Liver (tissue), 9 donors: Measurements from ENCODE around the gene TTC28. TPM values are rescaled to one million over a fixed set of nuclear protein-coding genes. Genes with fewer than 3 reads are reported as not detected.

Experiments used
- DNase-seq: peaks from one replicate; pipeline ENCODE4 v3.0.0-alpha.2; 2017; ENCODE audit warnings: low spot score
- H3K27ac ChIP-seq, 2 donors: one replicate each; pipeline ENCODE4 v1.7.0; 2013; ENCODE audit warnings: inconsistent platforms in 2 of 2, low read length in 2 of 2, control low read depth in 1 of 2, low read depth in 1 of 2, mild to moderate bottlenecking in 1 of 2
- H3K27me3 ChIP-seq, 4 donors: one replicate each; pipeline versions ENCODE4 v1.6.1 to v1.7.0; 2013; ENCODE audit warnings: low read length in 3 of 4, inconsistent platforms in 1 of 4, mild to moderate bottlenecking in 1 of 4, moderate library complexity in 1 of 4; ENCODE audit not compliant: control insufficient read depth in 4 of 4, insufficient read depth in 4 of 4
- H3K36me3 ChIP-seq, 4 donors: one replicate each; pipeline versions ENCODE4 v1.6.1 to v1.7.0; 2013; ENCODE audit warnings: low read length in 3 of 4, mild to moderate bottlenecking in 3 of 4, low read depth in 1 of 4, moderate library complexity in 1 of 4; ENCODE audit not compliant: control insufficient read depth in 4 of 4, insufficient read depth in 3 of 4
- H3K4me1 ChIP-seq, 4 donors: one replicate each; pipeline versions ENCODE4 v1.6.1 to v1.7.0; 2013; ENCODE audit warnings: low read length in 3 of 4, mild to moderate bottlenecking in 3 of 4, moderate library complexity in 1 of 4; ENCODE audit not compliant: control insufficient read depth in 4 of 4, insufficient read depth in 4 of 4
- H3K4me3 ChIP-seq, 3 donors: one replicate each; pipeline versions ENCODE4 v1.6.1 to v1.7.0; 2013; ENCODE audit warnings: low read length in 3 of 3, control low read depth in 1 of 3, low read depth in 1 of 3, mild to moderate bottlenecking in 1 of 3
- H3K9ac ChIP-seq, 2 donors: one replicate each; pipeline ENCODE4 v1.7.0; 2013; ENCODE audit warnings: low read length in 2 of 2, mild to moderate bottlenecking in 2 of 2, moderate library complexity in 2 of 2, control low read depth in 1 of 2, low read depth in 1 of 2
- H3K9me3 ChIP-seq, 4 donors: one replicate each; pipeline versions ENCODE4 v1.6.1 to v1.7.0; 2013; ENCODE audit warnings: low read length in 3 of 4; ENCODE audit not compliant: control insufficient read depth in 4 of 4
- CTCF ChIP-seq: fragments of 150-350 bp; IDR thresholded peaks from 2 replicates; pipeline ENCODE4 v1.5.1; 2017; ENCODE audit warnings: improper control_type of control experiment, low read depth, low read length; ENCODE audit not compliant: missing input control
- EGR1 ChIP-seq, 2 donors: IDR thresholded peaks; 2 replicates each; pipeline ENCODE4 v1.6.1; 2016 to 2018; ENCODE audit warnings: antibody characterized with exemption in 2 of 2, low read depth in 2 of 2
- FOXA1 ChIP-seq: IDR thresholded peaks from 2 replicates; pipeline ENCODE4 v1.6.1; 2016; ENCODE audit warnings: antibody characterized with exemption
- FOXA2 ChIP-seq: IDR thresholded peaks from 2 replicates; pipeline ENCODE4 v1.6.1; 2016; ENCODE audit warnings: antibody characterized with exemption
- GABPA ChIP-seq, 2 donors: IDR thresholded peaks in 1 of 2; conservative IDR thresholded peaks in 1 of 2; 2 replicates each; pipeline ENCODE4 v1.6.1; 2016; ENCODE audit warnings: antibody characterized with exemption in 2 of 2, mild to moderate bottlenecking in 1 of 2, moderate library complexity in 1 of 2
- HNF4A ChIP-seq, 2 donors: conservative IDR thresholded peaks; 2 replicates each; pipeline ENCODE4 v1.6.1; 2016; ENCODE audit warnings: antibody characterized with exemption in 2 of 2, mild to moderate bottlenecking in 2 of 2
- HNF4G ChIP-seq: IDR thresholded peaks from 2 replicates; pipeline ENCODE4 v1.6.1; 2016; ENCODE audit warnings: antibody characterized with exemption
- JUND ChIP-seq, 2 donors: IDR thresholded peaks; 2 replicates each; pipeline ENCODE4 v1.6.1; 2016; ENCODE audit warnings: antibody characterized with exemption in 2 of 2
- MAX ChIP-seq: IDR thresholded peaks from 2 replicates; pipeline ENCODE4 v1.6.1; 2016; ENCODE audit warnings: antibody characterized with exemption
- NR2F2 ChIP-seq: IDR thresholded peaks from 2 replicates; pipeline ENCODE4 v1.6.1; 2016; ENCODE audit warnings: antibody characterized with exemption
- RAD21 ChIP-seq, 2 donors: IDR thresholded peaks; 2 replicates each; pipeline ENCODE4 v1.6.1; 2016; ENCODE audit warnings: antibody characterized with exemption in 2 of 2, mild to moderate bottlenecking in 2 of 2
- REST ChIP-seq: IDR thresholded peaks from 2 replicates; pipeline ENCODE4 v1.6.1; 2016; ENCODE audit warnings: antibody characterized with exemption, mild to moderate bottlenecking
- RXRA ChIP-seq, 2 donors: IDR thresholded peaks; 2 replicates each; pipeline ENCODE4 v1.6.1; 2017 to 2018; ENCODE audit warnings: antibody characterized with exemption in 2 of 2, mild to moderate bottlenecking in 1 of 2
- SP1 ChIP-seq: IDR thresholded peaks from 2 replicates; pipeline ENCODE4 v1.6.1; 2018; ENCODE audit warnings: antibody characterized with exemption, mild to moderate bottlenecking
- TAF1 ChIP-seq: conservative IDR thresholded peaks from 2 replicates; pipeline ENCODE4 v1.6.1; 2016; ENCODE audit warnings: antibody characterized with exemption, mild to moderate bottlenecking
- YY1 ChIP-seq: IDR thresholded peaks from 2 replicates; pipeline ENCODE4 v1.6.1; 2016; ENCODE audit warnings: antibody characterized with exemption, mild to moderate bottlenecking
- WGBS: extraction: QIAGEN DNeasy Blood & Tissue Kit; methylation state at CpG from one replicate; pipeline ENCODE4 v1.1.7; 2013; 5-methylcytosine and 5-hydroxymethylcytosine counted together
- polyA plus RNA-seq, 2 donors: library from polyadenylated mRNA; stranded (reverse) in 1 of 2; unstranded in 1 of 2; fragments of 200-250 nt in 1 of 2; fragments of >200 nt in 1 of 2; fragmentation: Nextera tagmentation in 1 of 2; extraction: Ambion mirVana in 1 of 2; gene quantifications; one replicate each; pipeline versions ENCODE4 v1.2.1 to v1.2.3, GENCODE V29; 2013 to 2015
- total RNA-seq, 2 donors: library from RNA; depleted of rRNA; stranded (reverse); fragments of >200 nt; gene quantifications; one replicate each; pipeline ENCODE4 v1.2.3, GENCODE V29; 2014
- TF ChIP-seq, protein P1 (sequence below): IDR thresholded peaks from 2 replicates; pipeline ENCODE4 v1.6.1; 2016; ENCODE audit warnings: antibody characterized with exemption
- TF ChIP-seq, protein P2 (sequence below): IDR thresholded peaks from 2 replicates; pipeline ENCODE4 v1.6.1; 2016; ENCODE audit warnings: antibody characterized with exemption
- donor health status: healthy.
- donor health status: healthy.
- donor health status: healthy.
- donor health status: healthy.
- donor health status: healthy.

TTC28 gene
- total and polyA plus RNA-seq, 4 donors: 4.2 to 19.4 (median 5.9) TPM

GRCh38 chr22:28430466-28431025 lies 249.1 kb downstream of the TTC28 start:
- peaks cover 1 to 5% (median 2%) of the 10 kb centered on the region in 4 donors for H3K4me1 ChIP-seq
- H3K4me3 ChIP-seq: no peak overlapping the region
- H3K36me3 ChIP-seq: no peaks in the 10 kb centered on the region
- no peaks in the 10 kb centered on the region for H3K27me3 ChIP-seq
- no peak overlapping the region for H3K27ac ChIP-seq
- no peak for TF ChIP-seq TAF1
- TF ChIP-seq FOXA1: no peak
- no peak for TF ChIP-seq MAX
- TF ChIP-seq, protein P1, sequence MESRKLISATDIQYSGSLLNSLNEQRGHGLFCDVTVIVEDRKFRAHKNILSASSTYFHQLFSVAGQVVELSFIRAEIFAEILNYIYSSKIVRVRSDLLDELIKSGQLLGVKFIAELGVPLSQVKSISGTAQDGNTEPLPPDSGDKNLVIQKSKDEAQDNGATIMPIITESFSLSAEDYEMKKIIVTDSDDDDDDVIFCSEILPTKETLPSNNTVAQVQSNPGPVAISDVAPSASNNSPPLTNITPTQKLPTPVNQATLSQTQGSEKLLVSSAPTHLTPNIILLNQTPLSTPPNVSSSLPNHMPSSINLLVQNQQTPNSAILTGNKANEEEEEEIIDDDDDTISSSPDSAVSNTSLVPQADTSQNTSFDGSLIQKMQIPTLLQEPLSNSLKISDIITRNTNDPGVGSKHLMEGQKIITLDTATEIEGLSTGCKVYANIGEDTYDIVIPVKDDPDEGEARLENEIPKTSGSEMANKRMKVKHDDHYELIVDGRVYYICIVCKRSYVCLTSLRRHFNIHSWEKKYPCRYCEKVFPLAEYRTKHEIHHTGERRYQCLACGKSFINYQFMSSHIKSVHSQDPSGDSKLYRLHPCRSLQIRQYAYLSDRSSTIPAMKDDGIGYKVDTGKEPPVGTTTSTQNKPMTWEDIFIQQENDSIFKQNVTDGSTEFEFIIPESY: no peak
- TF ChIP-seq NR2F2: no peak
- no peak for TF ChIP-seq JUND (IDR thresholded peaks at IDR 0.05)
- no peak for TF ChIP-seq RAD21 (IDR thresholded peaks at IDR 0.05)
- no peak for TF ChIP-seq FOXA2
- no peak for TF ChIP-seq SP1
- no peak for TF ChIP-seq REST
- TF ChIP-seq HNF4A (conservative IDR thresholded peaks at IDR 0.05): no peak
- no peak for TF ChIP-seq HNF4G
- TF ChIP-seq CTCF: no peak
- no peak for TF ChIP-seq RXRA (IDR thresholded peaks at IDR 0.05)
- TF ChIP-seq EGR1 (IDR thresholded peaks at IDR 0.05; ENCODE audit: low read depth in 2 of 2): no peak
- TF ChIP-seq, protein P2, sequence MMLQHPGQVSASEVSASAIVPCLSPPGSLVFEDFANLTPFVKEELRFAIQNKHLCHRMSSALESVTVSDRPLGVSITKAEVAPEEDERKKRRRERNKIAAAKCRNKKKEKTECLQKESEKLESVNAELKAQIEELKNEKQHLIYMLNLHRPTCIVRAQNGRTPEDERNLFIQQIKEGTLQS: no peak
- no peak for TF ChIP-seq YY1
- TF ChIP-seq GABPA (IDR thresholded peaks at IDR 0.05 in 1 of 2, conservative IDR thresholded peaks at IDR 0.05 in 1 of 2): no peak
- WGBS: 87% methylated on average over 2 of the region's 2 CpGs
- no peak overlapping the region for H3K9ac ChIP-seq
- no peak for DNase-seq
- H3K9me3 ChIP-seq: no peaks in the 10 kb centered on the region
